ENCODE results near the gene LTBP1. TPM values are rescaled to one million over a fixed set of nuclear protein-coding genes. Genes with fewer than 3 reads are reported as not detected.

Gene LTBP1
- total RNA-seq, 2 experiments from 2014 or later: 61.1 to 82.6 TPM

- intact Hi-C loops (cut with micrococcal nuclease; ENCODE audit: unreplicated experiment): no loop called here
- TF ChIP-seq EZH2phosphoT487 (IDR thresholded peaks at IDR 0.05; ENCODE audit: borderline replicate concordance, low read depth, low read length): no peak
- TF ChIP-seq CTCF (conservative IDR thresholded peaks at IDR 0.05; ENCODE audit: low read length): no peak
- POLR2A ChIA-PET: interaction anchor here (0.6 to 1.0 kb wide), 2 partner anchors 14 to 141 kb away, joined by 3 read pairs; no protein-coding TSS in a partner anchor
- H2AFZ ChIP-seq (ENCODE audit: low read length): no peak overlapping the region
- CTCF ChIA-PET (ENCODE audit: unreplicated experiment): no interaction called here
- H3K36me3 ChIP-seq (ENCODE audit: insufficient read depth, low read length): peaks cover 63% of the 10 kb centered on the region
- H3K79me2 ChIP-seq (ENCODE audit: insufficient read depth, low read depth, low read length): no peaks in the 10 kb centered on the region
- no peaks in the 10 kb centered on the region for H3K4me1 ChIP-seq (ENCODE audit: insufficient read depth, low read length, poor library complexity, severe bottlenecking)
- no peak overlapping the region for H3K4me3 ChIP-seq (ENCODE audit: low read depth, low read length, poor library complexity, severe bottlenecking)
- H3K9me3 ChIP-seq (ENCODE audit: low read length): no peaks in the 10 kb centered on the region
- no TSS peak for BruUV-seq (replicated peaks)
- no peak overlapping the region for H3K27ac ChIP-seq (ENCODE audit: low read depth, low read length, poor library complexity, severe bottlenecking)
- no peak overlapping the region for H3K4me2 ChIP-seq (ENCODE audit: low read length)
- DNase-seq (ENCODE audit: low spot score): no peak
- no peaks in the 10 kb centered on the region for H4K20me1 ChIP-seq (ENCODE audit: insufficient read depth, low read length)
- no peaks in the 10 kb centered on the region for H3K9me2 ChIP-seq (ENCODE audit: insufficient read depth, low read length)
Measured at GRCh38 chr2:33181466-33181865, 234.7 kb downstream of the LTBP1 start.

DNA sequence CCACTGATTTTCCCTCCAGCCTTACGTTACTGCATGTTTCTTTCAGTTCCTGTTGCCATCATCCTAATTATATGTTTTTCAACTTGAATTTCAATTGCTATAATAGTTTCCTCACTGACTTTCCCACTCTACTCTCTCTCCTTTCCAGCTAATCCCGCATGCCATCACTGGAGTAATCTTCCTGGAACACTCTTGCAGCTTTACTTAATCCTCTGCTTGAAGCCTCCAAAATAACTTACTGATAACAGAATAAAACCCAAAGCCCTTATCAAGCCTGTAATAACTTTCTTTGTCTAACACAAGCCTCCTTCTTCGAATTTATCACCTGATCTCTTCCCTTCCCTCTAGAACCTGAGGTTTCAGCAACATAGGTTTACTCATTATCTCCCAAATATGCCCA is 237.3 kb downstream of the LTBP1 start:
- Histone ChIP-seq H3K9me3 (ENCODE audit: low read length) (no peaks in the 10 kb centered on the region), H3K4me3 (ENCODE audit: low read depth, low read length, poor library complexity, severe bottlenecking) (no peak overlapping the region), H4K20me1 (ENCODE audit: insufficient read depth, low read length) (no peaks in the 10 kb centered on the region), H3K4me2 (ENCODE audit: low read length) (no peak overlapping the region), H3K9me2 (ENCODE audit: insufficient read depth, low read length) (no peaks in the 10 kb centered on the region), H3K27ac (ENCODE audit: low read depth, low read length, poor library complexity, severe bottlenecking) (no peak overlapping the region), H3K36me3 (ENCODE audit: insufficient read depth, low read length) (peaks cover 80% of the 10 kb centered on the region), H3K4me1 (ENCODE audit: insufficient read depth, low read length, poor library complexity, severe bottlenecking) (no peaks in the 10 kb centered on the region), H3K79me2 (ENCODE audit: insufficient read depth, low read depth, low read length) (no peaks in the 10 kb centered on the region), H2AFZ (ENCODE audit: low read length) (no peak overlapping the region)
- BruUV-seq (replicated peaks): no TSS peak
- DNase-seq (ENCODE audit: low spot score): no peak
- TF ChIP-seq CTCF (conservative IDR thresholded peaks at IDR 0.05; ENCODE audit: low read length): no peak
- TF ChIP-seq EZH2phosphoT487 (IDR thresholded peaks at IDR 0.05; ENCODE audit: borderline replicate concordance, low read depth, low read length): no peak
- intact Hi-C loops (cut with micrococcal nuclease; ENCODE audit: unreplicated experiment): no loop called here
- CTCF ChIA-PET (ENCODE audit: unreplicated experiment): no interaction called here
- POLR2A ChIA-PET: interaction anchor here (0.9 kb wide), 1 partner anchor 39 kb away, joined by 3 read pairs; no protein-coding TSS in a partner anchor

GRCh38 chr2:33186937-33187336 is 240.2 kb downstream of the LTBP1 start:
- no peaks in the 10 kb centered on the region for H3K9me2 ChIP-seq (ENCODE audit: insufficient read depth, low read length)
- BruUV-seq (replicated peaks): no TSS peak
- H3K79me2 ChIP-seq (ENCODE audit: insufficient read depth, low read depth, low read length): no peaks in the 10 kb centered on the region
- DNase-seq (ENCODE audit: low spot score): no peak
- TF ChIP-seq CTCF (conservative IDR thresholded peaks at IDR 0.05; ENCODE audit: low read length) (no peak), EZH2phosphoT487 (IDR thresholded peaks at IDR 0.05; ENCODE audit: borderline replicate concordance, low read depth, low read length) (no peak)
- CTCF ChIA-PET (ENCODE audit: unreplicated experiment): no interaction called here
- no peak overlapping the region for H3K4me3 ChIP-seq (ENCODE audit: low read depth, low read length, poor library complexity, severe bottlenecking)
- intact Hi-C loops (cut with micrococcal nuclease; ENCODE audit: unreplicated experiment): no loop called here
- H3K4me1 ChIP-seq (ENCODE audit: insufficient read depth, low read length, poor library complexity, severe bottlenecking): no peaks in the 10 kb centered on the region
- no peak overlapping the region for H3K27ac ChIP-seq (ENCODE audit: low read depth, low read length, poor library complexity, severe bottlenecking)
- no peaks in the 10 kb centered on the region for H4K20me1 ChIP-seq (ENCODE audit: insufficient read depth, low read length)
- no peaks in the 10 kb centered on the region for H3K9me3 ChIP-seq (ENCODE audit: low read length)
- no peak overlapping the region for H2AFZ ChIP-seq (ENCODE audit: low read length)
- H3K36me3 ChIP-seq (ENCODE audit: insufficient read depth, low read length): peaks cover 86% of the 10 kb centered on the region
- POLR2A ChIA-PET: interaction anchor here (0.6 kb wide), 1 partner anchor 1353 kb away, joined by 3 read pairs; no protein-coding TSS in a partner anchor
- H3K4me2 ChIP-seq (ENCODE audit: low read length): no peak overlapping the region
